H1 (cell line): ENCODE results near the gene DAPK1. TPM values are rescaled to one million over a fixed set of nuclear protein-coding genes. Genes with fewer than 3 reads are reported as not detected.

ENCODE experiments used
- CTCF ChIA-PET: fragments of 300-600 bp; sonication (Branson Sonifier 250); formaldehyde crosslinking; loops from one replicate; lab custom pipeline; 2021; ENCODE audit not compliant: partially characterized antibody; lab: Charles Lee
- POLR2A ChIA-PET: fragments of 300-600 bp; sonication (Branson Sonifier 250); formaldehyde crosslinking; loops from one replicate; lab custom pipeline; 2021; ENCODE audit warnings: inconsistent platforms; ENCODE audit not compliant: partially characterized antibody; lab: Charles Lee
- DNase-seq, 2 experiments: peaks; one replicate each; pipeline versions ENCODE4 v3.0.0 to v3.0.0-alpha.2; 2010 to 2022; ENCODE audit warnings: low spot score in 2 of 2, low read depth in 1 of 2, mixed read lengths in 1 of 2
- FAIRE-seq: peaks from 2 replicates; lab custom pipeline; 2011; peaks lifted over from hg19 to GRCh38; lab: Jason Lieb, UNC
- H2AFZ ChIP-seq: 2 replicates; pipeline ENCODE4 v1.8.1; 2012; ENCODE audit warnings: low read length, inconsistent platforms
- H2AK5ac ChIP-seq: 2 replicates; pipeline ENCODE4 v1.6.1; 2013; ENCODE audit warnings: low read depth, low read length
- H2BK120ac ChIP-seq: replicated peaks from 2 replicates; pipeline ENCODE3; 2013; ENCODE audit warnings: low read depth, low read length, inconsistent platforms
- H2BK12ac ChIP-seq: 2 replicates; pipeline ENCODE4 v1.6.1; 2013; ENCODE audit warnings: low read depth, low read length
- H2BK15ac ChIP-seq: 2 replicates; pipeline ENCODE4 v1.6.1; 2013; ENCODE audit warnings: low read length
- H2BK20ac ChIP-seq: 2 replicates; pipeline ENCODE4 v1.6.1; 2013; ENCODE audit warnings: low read length
- H2BK5ac ChIP-seq: 2 replicates; pipeline ENCODE4 v1.6.1; 2013; ENCODE audit warnings: low read depth, low read length
- H3K14ac ChIP-seq: 2 replicates; pipeline ENCODE4 v1.6.1; 2013; ENCODE audit warnings: inconsistent platforms; ENCODE audit not compliant: insufficient read length
- H3K18ac ChIP-seq: 2 replicates; pipeline ENCODE4 v1.6.1; 2013; ENCODE audit warnings: low read length; ENCODE audit errors: extremely low read depth
- H3K23ac ChIP-seq: 2 replicates; pipeline ENCODE4 v1.6.1; 2013; ENCODE audit warnings: inconsistent platforms; ENCODE audit not compliant: insufficient read length
- H3K23me2 ChIP-seq: 2 replicates; pipeline ENCODE4 v1.6.1; 2013; ENCODE audit warnings: low read depth, low read length
- H3K27ac ChIP-seq: 2 replicates; pipeline ENCODE4 v1.6.1; 2011; ENCODE audit warnings: low read depth, low read length, inconsistent platforms
- H3K27me3 ChIP-seq, 4 experiments: replicated peaks in 1 of 4; 1 replicate in 1 of 4; 2 replicates in 3 of 4; pipeline versions ENCODE4 v1.6.1 to v1.8.1; 2011 to 2013; ENCODE audit warnings: low read length in 3 of 4, mild to moderate bottlenecking in 3 of 4, inconsistent platforms in 2 of 4, mixed read lengths in 2 of 4, moderate library complexity in 1 of 4; ENCODE audit not compliant: control insufficient read depth in 3 of 4, insufficient read depth in 3 of 4; ENCODE audit errors: extremely low read depth in 1 of 4
- H3K36me3 ChIP-seq, 4 experiments: 2 replicates each; pipeline versions ENCODE4 v1.6.1 to v1.8.1; 2011 to 2013; ENCODE audit warnings: mild to moderate bottlenecking in 4 of 4, low read length in 3 of 4, moderate library complexity in 2 of 4, control low read depth in 1 of 4, inconsistent platforms in 1 of 4; ENCODE audit not compliant: insufficient read depth in 4 of 4, control insufficient read depth in 2 of 4
- H3K4ac ChIP-seq: replicated peaks from 2 replicates; pipeline ENCODE3; 2013; ENCODE audit warnings: low read length, low read depth, mixed read lengths, inconsistent platforms; ENCODE audit not compliant: insufficient read length
- H3K4me1 ChIP-seq, 4 experiments: replicated peaks in 1 of 4; 1 replicate in 1 of 4; 2 replicates in 3 of 4; pipeline versions ENCODE4 v1.6.1 to v1.8.1; 2011 to 2013; ENCODE audit warnings: low read length in 3 of 4, inconsistent platforms in 2 of 4, mixed read lengths in 1 of 4; ENCODE audit not compliant: insufficient read depth in 4 of 4, control insufficient read depth in 3 of 4
- H3K4me2 ChIP-seq, 2 experiments: 2 replicates each; pipeline versions ENCODE4 v1.6.1 to v1.8.1; 2011 to 2013; ENCODE audit warnings: low read depth in 2 of 2, low read length in 2 of 2, control low read depth in 1 of 2, inconsistent platforms in 1 of 2, mild to moderate bottlenecking in 1 of 2; ENCODE audit not compliant: insufficient read depth in 1 of 2
- H3K4me3 ChIP-seq, 4 experiments: fragments of 200-600, 300-600 bp in 1 of 4; sonication (generic), shearing (Covaris generic), sonication (Bioruptor Twin) in 1 of 4; 2 replicates each; pipeline versions ENCODE4 v1.5.1 to v1.8.1; 2011 to 2016; ENCODE audit warnings: low read length in 4 of 4, low read depth in 3 of 4, control low read depth in 2 of 4, inconsistent platforms in 2 of 4, mild to moderate bottlenecking in 2 of 4, mixed read lengths in 1 of 4, moderate library complexity in 1 of 4; ENCODE audit not compliant: insufficient read depth in 2 of 4; ENCODE audit errors: extremely low read depth in 1 of 4
- H3K56ac ChIP-seq: replicated peaks from 2 replicates; pipeline ENCODE3; 2013; ENCODE audit warnings: low read depth, mild to moderate bottlenecking, mixed read lengths, low read length, inconsistent platforms; ENCODE audit not compliant: insufficient read length
- H3K79me1 ChIP-seq: 2 replicates; pipeline ENCODE4 v1.6.1; 2013; ENCODE audit warnings: low read depth, low read length, control low read depth
- H3K79me2 ChIP-seq, 2 experiments: 2 replicates each; pipeline versions ENCODE4 v1.6.1 to v1.8.1; 2012 to 2013; ENCODE audit warnings: low read length in 2 of 2, mild to moderate bottlenecking in 2 of 2, inconsistent platforms in 1 of 2; ENCODE audit not compliant: insufficient read depth in 2 of 2, control insufficient read depth in 1 of 2
- H3K9ac ChIP-seq, 4 experiments: replicated peaks in 1 of 4; 1 replicate in 1 of 4; 2 replicates in 3 of 4; pipeline versions ENCODE4 v1.6.1 to v1.8.1; 2011 to 2013; ENCODE audit warnings: low read depth in 3 of 4, low read length in 3 of 4, control low read depth in 2 of 4, mild to moderate bottlenecking in 2 of 4, moderate library complexity in 2 of 4, inconsistent platforms in 1 of 4; ENCODE audit errors: extremely low read depth in 1 of 4
- H3K9me3 ChIP-seq, 2 experiments: 2 replicates each; pipeline versions ENCODE4 v1.6.1 to v1.8.1; 2012 to 2013; ENCODE audit warnings: mild to moderate bottlenecking in 2 of 2, moderate library complexity in 2 of 2, control low read depth in 1 of 2, inconsistent platforms in 1 of 2, low read depth in 1 of 2, low read length in 1 of 2, mixed read lengths in 1 of 2; ENCODE audit not compliant: insufficient read depth in 2 of 2
- H4K20me1 ChIP-seq, 2 experiments: replicated peaks in 1 of 2; 2 replicates each; pipeline versions ENCODE3 to v1.8.1; 2011 to 2013; ENCODE audit warnings: inconsistent platforms in 2 of 2, low read length in 2 of 2, mild to moderate bottlenecking in 1 of 2; ENCODE audit not compliant: insufficient read depth in 2 of 2, control insufficient read depth in 1 of 2
- H4K5ac ChIP-seq: 2 replicates; pipeline ENCODE4 v1.6.1; 2013; ENCODE audit warnings: low read length, low read depth, mixed read lengths, inconsistent platforms; ENCODE audit not compliant: insufficient read length
- H4K8ac ChIP-seq: 2 replicates; pipeline ENCODE4 v1.8.0; 2013; ENCODE audit warnings: mild to moderate bottlenecking, moderate library complexity, low read length, inconsistent platforms; ENCODE audit not compliant: insufficient read depth; ENCODE audit errors: extremely low read depth
- H4K91ac ChIP-seq: replicated peaks from 2 replicates; pipeline ENCODE3; 2013; ENCODE audit warnings: low read length, mixed read lengths, inconsistent platforms; ENCODE audit not compliant: insufficient read length
- EGR1 ChIP-seq: IDR thresholded peaks from 2 replicates; pipeline ENCODE4 v1.6.1; 2011; ENCODE audit warnings: low read depth, low read length, borderline replicate concordance
- FOSL1 ChIP-seq: IDR thresholded peaks from 2 replicates; pipeline ENCODE4 v1.6.1; 2011; ENCODE audit warnings: mild to moderate bottlenecking, low read depth, low read length, moderate library complexity; ENCODE audit not compliant: insufficient read depth
- KDM1A ChIP-seq: fragments of 200-600, 300-600 bp; sonication (generic); IDR thresholded peaks from 2 replicates; pipeline ENCODE4 v1.7.1; 2016; ENCODE audit warnings: mild to moderate bottlenecking, low read length, borderline replicate concordance
- POU5F1 ChIP-seq: IDR thresholded peaks from 2 replicates; pipeline ENCODE4 v1.6.1; 2011; ENCODE audit warnings: low read depth, mild to moderate bottlenecking, low read length, moderate library complexity
- SAP30 ChIP-seq: fragments of 300-600 bp; sonication (generic); IDR thresholded peaks from 2 replicates; pipeline ENCODE4 v1.7.1; 2012; ENCODE audit warnings: low read length, moderate library complexity, mild to moderate bottlenecking, inconsistent platforms; ENCODE audit not compliant: insufficient read depth, insufficient replicate concordance
- TAF1 ChIP-seq: IDR thresholded peaks from 2 replicates; pipeline ENCODE4 v1.6.1; 2011; ENCODE audit warnings: mild to moderate bottlenecking, low read depth, low read length
- TBP ChIP-seq: IDR thresholded peaks from 2 replicates; pipeline ENCODE4 v1.6.1; 2011; ENCODE audit warnings: low read depth, low read length, improper control_type of control experiment
- YY1 ChIP-seq: IDR thresholded peaks from 2 replicates; pipeline ENCODE4 v1.6.1; 2011; ENCODE audit warnings: low read depth, mild to moderate bottlenecking, low read length
- polyA plus RNA-seq, 7 experiments: library from polyadenylated mRNA; depleted of rRNA in 3 of 7; stranded (reverse) in 5 of 7; unstranded in 2 of 7; fragments of >200 nt in 5 of 7; fragments of 200-250 nt in 2 of 7; gene quantifications; 1 replicate in 5 of 7; 2 replicates in 1 of 7; 4 replicates in 1 of 7; pipeline versions ENCODE4 v1.2.1 to v1.2.3, GENCODE V29; 2011 to 2013; ENCODE audit warnings: missing spikeins in 2 of 7, mixed read lengths in 2 of 7
- total RNA-seq: library from RNA; stranded (reverse); fragmentation: NEBNext Ultra II Directional; extraction: Animal tissue kit (Norgen Biotek cat#: 25700); gene quantifications from 2 replicates; pipeline ENCODE4 v1.2.1, GENCODE V29; 2021
- TF ChIP-seq, protein P1 (sequence below), 3 experiments: IDR thresholded peaks; 1 replicate in 2 of 3; 2 replicates in 1 of 3; pipeline versions ENCODE4 v1.5.1 to v1.6.1; 2011; ENCODE audit warnings: low read length in 3 of 3, mild to moderate bottlenecking in 3 of 3, inconsistent platforms in 2 of 3, low read depth in 1 of 3, moderate library complexity in 1 of 3; ENCODE audit not compliant: insufficient read depth in 1 of 3; ENCODE audit errors: control extremely low read depth in 1 of 3
- TF ChIP-seq, protein P2 (sequence below): IDR thresholded peaks from 2 replicates; pipeline ENCODE4 v1.6.1; 2012; ENCODE audit warnings: inconsistent platforms
- TF ChIP-seq, protein P3 (sequence below): IDR thresholded peaks from 2 replicates; pipeline ENCODE4 v1.6.1; 2011; ENCODE audit warnings: low read depth, mild to moderate bottlenecking, low read length; ENCODE audit not compliant: insufficient read depth

DAPK1 gene
- total and polyA plus RNA-seq, 2 of the 8 experiments (the other 6 are each of a cell fraction or from before 2014, with no cell fraction given): 62.4 to 131 TPM

DNA sequence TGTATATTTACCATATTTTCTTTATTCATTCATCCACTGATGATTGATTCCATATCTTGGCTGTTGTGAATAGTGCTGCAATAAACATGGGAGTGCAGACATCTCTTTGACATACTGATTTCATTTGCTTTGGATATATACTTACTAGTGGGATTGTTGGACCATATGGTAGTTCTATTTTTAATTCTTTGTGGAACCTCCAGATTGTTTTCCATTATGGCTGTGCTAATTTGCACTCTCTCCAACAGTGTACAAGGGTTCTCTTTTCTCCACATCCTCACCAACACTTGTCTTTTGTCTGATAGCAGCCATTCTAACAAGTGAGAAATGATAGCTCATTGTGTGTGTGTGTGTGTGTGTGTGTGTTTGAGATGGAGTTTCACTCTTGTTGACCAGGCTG is 86.7 kb downstream of the DAPK1 start:
- Histone ChIP-seq H2BK15ac (no peak overlapping the region), H3K36me3 (no peaks in the 10 kb centered on the region), H3K4me1 (peaks cover 0 to 3% (median 0%) of the 10 kb centered on the region in 4 experiments; a peak in 2 of 7 replicates), H4K20me1 (peaks cover 0 to 1% of the 10 kb centered on the region in 2 experiments), H2BK5ac (no peak overlapping the region), H2AK5ac (no peak overlapping the region), H3K56ac (no peak overlapping the region), H3K27ac (no peak overlapping the region), H3K23ac (no peak overlapping the region), H3K79me1 (peaks cover 3% of the 10 kb centered on the region; the same call in 1 of the 2 replicates), H3K4me3 (no peak overlapping the region), H4K8ac (no peak overlapping the region), H3K4me2 (no peak overlapping the region), H2BK12ac (no peak overlapping the region), H3K79me2 (peaks cover 0 to 61% of the 10 kb centered on the region in 2 experiments; a peak in 2 of 4 replicates), H3K23me2 (no peaks in the 10 kb centered on the region), H2BK120ac (no peak overlapping the region), H4K5ac (no peak overlapping the region), H2BK20ac (no peak overlapping the region), H3K9ac (no peak overlapping the region), H3K27me3 (no peaks in the 10 kb centered on the region), H3K4ac (no peak overlapping the region), H3K9me3 (no peaks in the 10 kb centered on the region), H3K18ac (no peak overlapping the region), H2AFZ (no peak overlapping the region), H4K91ac (no peak overlapping the region), H3K14ac (no peak overlapping the region)
- no peak for DNase-seq
- CTCF ChIA-PET: interaction anchor here (1.1 kb wide), 1 partner anchor 42 kb away, joined by 3 read pairs; no protein-coding TSS in a partner anchor
- POLR2A ChIA-PET: interaction anchor here (1.1 to 1.2 kb wide), 2 partner anchors 11 to 70 kb away, joined by 3 read pairs; no protein-coding TSS in a partner anchor
- no peak for FAIRE-seq
- TF ChIP-seq, protein P1, sequence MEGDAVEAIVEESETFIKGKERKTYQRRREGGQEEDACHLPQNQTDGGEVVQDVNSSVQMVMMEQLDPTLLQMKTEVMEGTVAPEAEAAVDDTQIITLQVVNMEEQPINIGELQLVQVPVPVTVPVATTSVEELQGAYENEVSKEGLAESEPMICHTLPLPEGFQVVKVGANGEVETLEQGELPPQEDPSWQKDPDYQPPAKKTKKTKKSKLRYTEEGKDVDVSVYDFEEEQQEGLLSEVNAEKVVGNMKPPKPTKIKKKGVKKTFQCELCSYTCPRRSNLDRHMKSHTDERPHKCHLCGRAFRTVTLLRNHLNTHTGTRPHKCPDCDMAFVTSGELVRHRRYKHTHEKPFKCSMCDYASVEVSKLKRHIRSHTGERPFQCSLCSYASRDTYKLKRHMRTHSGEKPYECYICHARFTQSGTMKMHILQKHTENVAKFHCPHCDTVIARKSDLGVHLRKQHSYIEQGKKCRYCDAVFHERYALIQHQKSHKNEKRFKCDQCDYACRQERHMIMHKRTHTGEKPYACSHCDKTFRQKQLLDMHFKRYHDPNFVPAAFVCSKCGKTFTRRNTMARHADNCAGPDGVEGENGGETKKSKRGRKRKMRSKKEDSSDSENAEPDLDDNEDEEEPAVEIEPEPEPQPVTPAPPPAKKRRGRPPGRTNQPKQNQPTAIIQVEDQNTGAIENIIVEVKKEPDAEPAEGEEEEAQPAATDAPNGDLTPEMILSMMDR (IDR thresholded peaks at IDR 0.05; ENCODE audit: control extremely low read depth in 1 of 3, insufficient read depth in 1 of 3, low read depth in 1 of 3, low read length in 3 of 3): no peak
- TF ChIP-seq KDM1A: no peak
- no peak for TF ChIP-seq YY1
- TF ChIP-seq TBP: no peak
- TF ChIP-seq EGR1: no peak
- TF ChIP-seq FOSL1: no peak
- TF ChIP-seq SAP30: no peak
- TF ChIP-seq POU5F1: no peak
- TF ChIP-seq, protein P2, sequence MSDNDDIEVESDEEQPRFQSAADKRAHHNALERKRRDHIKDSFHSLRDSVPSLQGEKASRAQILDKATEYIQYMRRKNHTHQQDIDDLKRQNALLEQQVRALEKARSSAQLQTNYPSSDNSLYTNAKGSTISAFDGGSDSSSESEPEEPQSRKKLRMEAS: no peak
- TF ChIP-seq TAF1: no peak
- TF ChIP-seq, protein P3, sequence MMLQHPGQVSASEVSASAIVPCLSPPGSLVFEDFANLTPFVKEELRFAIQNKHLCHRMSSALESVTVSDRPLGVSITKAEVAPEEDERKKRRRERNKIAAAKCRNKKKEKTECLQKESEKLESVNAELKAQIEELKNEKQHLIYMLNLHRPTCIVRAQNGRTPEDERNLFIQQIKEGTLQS: no peak
